HG02870 (cell line): ENCODE measurements around the gene MAPT.
"Not testable (repeated sequence)": the region's sequence is repeated elsewhere in the genome, so short reads cannot be mapped to it uniquely, and the experiment has no call there.

Experiments
- ATAC-seq: cut with Tn5 transposase; IDR thresholded peaks from one replicate; pipeline ENCODE4 v1.9.1; 2021; ENCODE audit warnings: mild to moderate bottlenecking, moderate library complexity; ENCODE audit not compliant: unreplicated experiment

Gene MAPT

GRCh38 chr17:45861165-45861564 is 33.2 kb upstream of the MAPT start:
- no peak for ATAC-seq

DNA sequence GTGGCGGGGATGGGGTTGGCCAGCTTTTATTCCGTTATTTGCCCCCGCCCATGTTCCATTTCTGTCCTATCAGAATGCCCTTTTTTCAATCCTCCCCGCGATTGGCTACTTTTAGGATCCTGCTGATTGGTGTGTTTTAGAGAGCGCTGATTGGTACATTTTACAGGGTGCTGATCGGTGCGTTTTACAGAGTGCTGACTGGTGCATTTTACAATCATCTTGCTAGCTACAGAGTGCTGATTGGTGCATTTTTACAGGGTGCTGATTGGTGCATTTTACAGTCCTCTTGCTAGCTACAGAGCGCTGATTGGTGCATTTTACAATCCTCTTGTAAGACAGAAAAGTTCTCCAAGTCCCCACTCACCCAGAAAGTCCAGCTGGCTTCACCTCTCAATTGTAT is 32.2 kb upstream of the MAPT start:
- not testable (repeated sequence) for ATAC-seq

DNA sequence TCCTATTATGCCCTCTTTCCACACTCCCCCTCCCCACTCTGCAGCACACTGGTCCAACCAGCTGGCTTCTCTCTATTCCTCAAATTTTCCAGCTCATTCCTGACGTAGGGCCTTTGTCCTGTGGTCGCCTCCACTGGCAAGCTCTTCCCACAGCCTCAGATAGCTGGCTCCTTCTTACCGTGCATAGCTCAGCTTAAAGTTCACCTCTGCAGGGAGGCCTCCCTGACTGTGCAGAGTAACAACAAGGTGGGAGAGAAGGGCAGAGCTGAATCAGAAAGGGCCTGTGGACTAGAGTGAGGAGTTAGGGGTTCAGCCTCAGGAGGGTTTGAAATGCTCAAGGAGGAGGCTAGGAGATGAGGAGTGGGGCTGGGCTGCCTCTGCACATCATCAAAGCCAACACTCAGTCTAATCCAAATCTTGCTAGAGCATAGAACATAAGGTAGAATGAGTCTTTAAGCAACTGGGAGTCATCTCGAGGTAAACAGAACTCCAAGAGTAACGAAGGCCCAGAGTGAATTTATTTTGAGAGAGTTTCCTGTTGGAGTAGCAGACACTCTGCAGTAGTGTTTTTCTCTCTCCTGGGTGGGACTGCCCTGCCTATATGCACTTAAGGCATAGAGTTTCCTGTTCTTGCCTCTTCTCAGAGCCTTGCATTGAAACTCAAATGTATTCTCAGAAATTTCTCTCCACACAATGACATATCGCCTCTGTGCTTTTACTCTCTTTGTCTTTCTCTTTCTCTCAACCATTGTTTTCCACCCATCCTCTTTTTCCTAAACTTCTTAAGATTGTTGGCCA is 30.3 kb upstream of the MAPT start:
- ATAC-seq: no peak

GRCh38 chr17:45867171-45867570 is 27.2 kb upstream of the MAPT start:
- ATAC-seq: no peak

- ATAC-seq: no peak
Measured at GRCh38 chr17:45867702-45868101, 26.7 kb upstream of the MAPT start.

GRCh38 chr17:45868276-45868675 is 26.1 kb upstream of the MAPT start:
- ATAC-seq: no peak

GRCh38 chr17:45869676-45870341 is 24.5 kb upstream of the MAPT start:
- no peak for ATAC-seq

GRCh38 chr17:45870342-45870974 is 23.9 kb upstream of the MAPT start:
- ATAC-seq: no peak

GRCh38 chr17:45871718-45872117 is 22.6 kb upstream of the MAPT start:
- no peak for ATAC-seq

DNA sequence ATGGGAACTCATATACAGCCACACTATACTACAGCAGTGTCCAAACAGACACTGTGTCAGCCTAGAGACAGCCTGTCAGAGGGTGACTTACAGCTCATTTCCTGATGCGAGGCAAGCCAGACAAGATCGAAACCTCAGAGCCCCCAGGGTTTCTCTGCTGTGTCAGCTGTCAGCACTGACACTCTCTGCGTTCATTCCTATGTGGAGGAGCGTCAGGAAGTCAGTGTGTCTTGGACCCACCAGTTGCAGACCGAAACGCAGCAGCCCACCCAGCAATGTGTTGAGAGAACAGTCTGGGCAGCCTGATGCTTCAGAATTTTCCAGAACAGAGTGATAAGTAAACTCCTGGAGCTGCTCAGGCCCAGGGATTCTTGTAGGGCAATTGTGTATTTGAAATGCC is 20.6 kb upstream of the MAPT start:
- ATAC-seq: no peak

- no peak for ATAC-seq
Measured at GRCh38 chr17:45874151-45874550, 20.2 kb upstream of the MAPT start.

DNA sequence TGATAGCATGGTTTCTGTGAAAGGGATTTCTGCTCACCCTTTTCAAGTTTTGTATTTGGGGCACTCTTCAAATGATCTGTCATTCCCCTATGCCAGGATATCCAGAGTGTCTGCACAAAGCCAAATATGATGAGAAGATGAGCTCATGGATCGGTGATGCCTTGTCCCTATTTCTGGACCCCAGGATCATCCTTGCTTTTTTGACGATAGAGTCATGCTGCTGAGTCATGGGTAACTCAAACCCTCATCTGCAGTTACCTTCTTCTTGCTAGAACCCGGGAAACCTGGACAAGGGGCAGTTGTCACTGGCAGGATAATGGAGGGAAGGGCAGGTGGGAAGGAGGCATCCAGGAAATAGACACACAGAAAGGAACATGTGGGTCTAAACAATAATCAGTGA is 17.8 kb upstream of the MAPT start:
- ATAC-seq: no peak

- ATAC-seq: no peak
Measured at GRCh38 chr17:45877467-45877866, 16.9 kb upstream of the MAPT start.

DNA sequence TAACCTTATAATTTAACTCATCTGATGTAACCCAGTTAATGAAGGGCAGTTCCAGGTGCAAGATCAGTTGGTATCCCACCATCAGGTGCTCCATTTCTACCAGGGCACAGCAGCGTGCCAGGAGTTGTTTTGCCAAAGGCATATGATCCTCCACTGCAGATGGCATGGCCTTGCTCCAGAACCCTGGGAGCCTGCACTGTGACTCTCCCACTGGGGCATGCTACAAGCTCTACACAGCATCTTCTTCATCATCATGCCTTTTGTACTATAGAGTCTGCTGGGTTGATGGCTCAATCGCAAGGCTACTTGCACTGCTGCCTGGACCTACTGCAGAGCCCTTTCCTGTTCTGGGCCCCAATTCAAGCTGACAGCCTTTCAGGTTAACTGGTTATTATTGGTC is 11.3 kb upstream of the MAPT start:
- ATAC-seq: no peak

DNA sequence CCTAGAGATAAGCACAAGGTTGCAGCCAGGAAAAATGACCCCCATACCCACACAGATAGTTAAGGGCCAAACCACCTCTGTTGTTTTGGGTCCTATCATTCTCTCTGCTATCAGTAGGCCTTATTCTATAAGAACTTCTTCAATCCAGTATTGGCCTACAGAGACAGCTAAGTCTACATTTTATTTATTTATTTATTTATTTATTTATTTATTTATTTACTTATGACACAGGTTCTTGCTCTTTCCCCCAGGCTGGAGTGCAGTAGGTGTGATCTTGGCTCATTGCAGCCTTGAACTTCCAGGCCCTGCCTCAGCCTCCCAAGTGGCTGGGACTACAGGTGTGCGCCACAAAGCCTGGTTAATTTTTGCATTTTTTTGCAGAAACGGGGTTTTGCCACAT is 7.5 kb upstream of the MAPT start:
- no peak for ATAC-seq

- no peak for ATAC-seq
Measured at GRCh38 chr17:45888392-45888791, 6.0 kb upstream of the MAPT start.

DNA sequence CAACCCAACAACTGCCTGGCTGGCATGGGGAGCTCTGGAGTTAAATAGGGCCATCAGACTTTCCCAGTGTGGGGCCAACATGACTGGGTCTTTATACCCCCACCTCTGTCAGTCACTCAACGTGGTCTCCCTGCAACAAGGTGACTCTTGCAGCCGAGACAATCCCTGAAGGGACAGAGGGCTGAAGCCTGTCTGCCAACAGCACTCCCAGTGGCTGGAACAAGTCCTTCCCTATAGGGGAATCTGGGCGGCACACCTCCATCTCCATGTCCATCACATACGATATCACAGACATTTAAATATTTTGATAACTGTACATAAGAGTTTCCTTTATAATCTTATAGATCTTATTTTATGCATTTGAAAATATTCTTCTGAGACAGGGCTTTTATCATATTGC is 4.8 kb upstream of the MAPT start:
- ATAC-seq: no peak

DNA sequence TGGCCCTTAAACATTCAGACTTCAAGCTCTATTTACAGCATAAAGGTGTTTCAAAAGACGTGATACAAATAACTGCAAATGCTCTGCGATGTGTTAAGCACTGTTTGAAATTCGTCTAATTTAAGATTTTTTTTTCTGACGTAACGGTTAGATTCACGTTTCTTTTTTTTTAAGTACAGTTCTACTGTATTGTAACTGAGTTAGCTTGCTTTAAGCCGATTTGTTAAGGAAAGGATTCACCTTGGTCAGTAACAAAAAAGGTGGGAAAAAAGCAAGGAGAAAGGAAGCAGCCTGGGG is 681 bp upstream of the MAPT start:
- no peak for ATAC-seq

GRCh38 chr17:45895304-45895968 is 1.1 kb downstream of the MAPT start:
- ATAC-seq: no peak

- ATAC-seq: no peak
Measured at GRCh38 chr17:45895969-45896785, 1.8 kb downstream of the MAPT start.
